BE2C (cell line): ENCODE data around the gene AP5Z1.
"Not testable (repeated sequence)": the region's sequence is repeated elsewhere in the genome, so short reads cannot be mapped to it uniquely, and the experiment has no call there.

Experiments used
- DNase-seq: peaks from one replicate; pipeline ENCODE4 v3.0.0-alpha.2; 2020
- H3K27me3 ChIP-seq: fragments of 250-450 bp; sonication (Bioruptor Pico); 2 replicates; pipeline ENCODE4 v1.5.1; 2020; ENCODE audit warnings: mild to moderate bottlenecking
- H3K36me3 ChIP-seq: fragments of 250-450 bp; sonication (Bioruptor Pico); 2 replicates; pipeline ENCODE4 v1.5.1; 2020; ENCODE audit warnings: mild to moderate bottlenecking
- H3K4me1 ChIP-seq: fragments of 250-450 bp; sonication (Bioruptor Pico); 2 replicates; pipeline ENCODE4 v1.5.1; 2020
- H3K4me3 ChIP-seq: 2 replicates; pipeline ENCODE4 v1.5.1; 2011; ENCODE audit warnings: low read depth, low read length
- H3K9me3 ChIP-seq: fragments of 250-450 bp; sonication (Bioruptor Pico); 2 replicates; pipeline ENCODE4 v1.5.1; 2020
- TF ChIP-seq, protein P1 (sequence below): IDR thresholded peaks from 2 replicates; pipeline ENCODE4 v1.5.1; 2012; ENCODE audit warnings: mild to moderate bottlenecking, low read depth, low read length

The AP5Z1 gene

DNA sequence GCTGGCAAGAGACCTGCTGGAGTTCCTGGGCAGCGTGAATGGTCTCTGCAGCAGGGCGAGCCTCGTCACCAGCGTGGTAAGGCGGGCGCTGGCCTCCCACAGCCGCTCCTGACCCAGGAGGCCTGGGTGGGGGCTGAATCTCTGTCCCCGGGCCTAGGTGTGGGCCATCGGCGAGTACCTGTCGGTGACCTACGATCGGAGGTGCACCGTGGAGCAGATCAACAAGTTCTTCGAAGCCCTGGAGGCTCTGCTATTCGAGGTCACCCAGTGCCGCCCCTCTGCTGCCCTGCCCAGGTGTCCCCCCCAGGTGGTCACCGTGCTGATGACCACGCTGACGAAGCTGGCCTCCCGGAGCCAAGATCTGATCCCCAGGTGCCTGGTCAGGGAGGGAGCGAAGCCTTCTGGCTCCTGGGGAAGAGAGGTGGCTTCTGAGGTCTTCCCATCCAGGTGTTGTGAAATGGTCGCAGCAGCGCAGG, 15.1 kb downstream of the AP5Z1 start:
- TF ChIP-seq, protein P1, sequence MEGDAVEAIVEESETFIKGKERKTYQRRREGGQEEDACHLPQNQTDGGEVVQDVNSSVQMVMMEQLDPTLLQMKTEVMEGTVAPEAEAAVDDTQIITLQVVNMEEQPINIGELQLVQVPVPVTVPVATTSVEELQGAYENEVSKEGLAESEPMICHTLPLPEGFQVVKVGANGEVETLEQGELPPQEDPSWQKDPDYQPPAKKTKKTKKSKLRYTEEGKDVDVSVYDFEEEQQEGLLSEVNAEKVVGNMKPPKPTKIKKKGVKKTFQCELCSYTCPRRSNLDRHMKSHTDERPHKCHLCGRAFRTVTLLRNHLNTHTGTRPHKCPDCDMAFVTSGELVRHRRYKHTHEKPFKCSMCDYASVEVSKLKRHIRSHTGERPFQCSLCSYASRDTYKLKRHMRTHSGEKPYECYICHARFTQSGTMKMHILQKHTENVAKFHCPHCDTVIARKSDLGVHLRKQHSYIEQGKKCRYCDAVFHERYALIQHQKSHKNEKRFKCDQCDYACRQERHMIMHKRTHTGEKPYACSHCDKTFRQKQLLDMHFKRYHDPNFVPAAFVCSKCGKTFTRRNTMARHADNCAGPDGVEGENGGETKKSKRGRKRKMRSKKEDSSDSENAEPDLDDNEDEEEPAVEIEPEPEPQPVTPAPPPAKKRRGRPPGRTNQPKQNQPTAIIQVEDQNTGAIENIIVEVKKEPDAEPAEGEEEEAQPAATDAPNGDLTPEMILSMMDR: no peak
- no peaks in the 10 kb centered on the region for H3K27me3 ChIP-seq
- DNase-seq: no peak
- H3K36me3 ChIP-seq: peaks cover 11% of the 10 kb centered on the region; the same call in 1 of the 2 replicates
- H3K4me3 ChIP-seq: no peak overlapping the region
- H3K9me3 ChIP-seq: no peaks in the 10 kb centered on the region
- H3K4me1 ChIP-seq: no peaks in the 10 kb centered on the region

DNA sequence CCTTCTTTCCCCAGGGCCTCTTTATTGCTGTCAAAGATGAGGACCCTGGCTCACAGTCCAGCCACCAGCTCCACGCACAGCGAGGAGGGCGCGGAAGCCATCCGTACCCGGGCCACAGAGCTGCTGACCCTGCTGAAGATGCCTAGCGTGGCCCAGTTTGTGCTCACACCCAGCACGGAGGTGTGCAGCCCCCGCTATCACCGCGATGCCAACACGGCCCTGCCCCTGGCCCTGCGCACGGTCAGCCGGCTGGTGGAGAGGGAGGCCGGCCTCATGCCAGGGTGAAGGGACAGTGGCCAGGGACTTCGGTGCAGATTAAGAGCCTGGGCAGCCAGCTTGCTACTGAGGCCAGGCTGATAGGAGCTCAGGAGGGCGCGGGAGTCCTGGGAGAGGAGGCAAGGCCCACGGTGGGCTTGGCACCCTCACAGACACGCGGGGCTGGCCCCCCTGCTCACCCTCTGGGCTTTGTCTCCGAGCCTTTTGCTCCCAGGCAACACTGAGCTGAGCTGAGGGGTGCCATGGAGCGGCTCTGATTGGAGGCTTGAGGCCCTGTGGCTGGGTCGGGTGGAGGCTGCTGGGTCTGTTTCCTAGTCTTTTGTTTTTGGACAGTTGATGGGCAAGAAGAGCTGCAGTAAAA, 15.8 kb downstream of the AP5Z1 start:
- Histone ChIP-seq H3K27me3 (no peaks in the 10 kb centered on the region), H3K36me3 (peaks cover 7% of the 10 kb centered on the region; the same call in 1 of the 2 replicates), H3K9me3 (no peaks in the 10 kb centered on the region), H3K4me3 (no peak overlapping the region), H3K4me1 (no peaks in the 10 kb centered on the region)
- TF ChIP-seq, protein P1: no peak
- DNase-seq: peak; percentile 8

DNA sequence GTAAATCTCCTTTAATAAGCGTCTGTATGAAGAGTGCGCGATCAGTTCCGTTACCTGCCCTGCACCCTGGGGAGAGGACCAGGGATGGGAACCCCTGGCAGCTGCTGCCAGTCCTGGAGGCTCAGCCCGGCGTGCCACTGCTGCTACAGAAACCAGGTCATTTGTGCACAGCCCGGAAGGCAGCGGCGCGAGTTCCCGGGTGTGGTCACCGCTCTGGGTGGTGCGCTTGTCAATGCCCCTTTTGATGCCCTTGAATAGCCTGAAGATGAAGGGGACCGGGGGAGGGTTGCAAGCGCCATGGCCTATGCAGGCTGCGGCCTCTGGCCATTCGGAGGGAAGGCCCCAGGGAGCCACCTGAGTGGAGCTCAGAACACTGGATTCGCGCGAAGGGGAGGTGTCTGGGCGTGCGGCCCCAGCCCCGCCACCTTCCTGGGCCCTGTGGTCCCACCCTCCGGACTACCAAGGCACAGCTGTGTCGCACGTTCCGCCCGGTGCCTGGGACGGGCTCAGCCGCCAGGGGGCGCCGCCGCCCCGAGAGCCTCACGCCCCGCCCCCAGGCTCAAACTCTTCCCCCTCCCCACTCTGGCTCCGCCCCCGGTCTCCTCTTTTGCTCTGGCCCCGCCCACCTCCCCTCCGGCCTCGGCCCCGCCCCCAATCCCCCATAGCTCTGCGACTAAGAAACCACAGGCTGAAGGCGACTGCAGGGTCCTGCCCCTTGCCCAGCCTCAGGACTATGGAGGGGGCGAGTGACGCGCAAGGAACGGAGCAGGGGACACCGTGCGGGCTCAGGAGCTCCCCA, 16.5 kb downstream of the AP5Z1 start:
- TF ChIP-seq, protein P1: peak; percentile 39
- Histone ChIP-seq H3K36me3 (peaks cover 6% of the 10 kb centered on the region; the same call in 1 of the 2 replicates), H3K4me1 (no peaks in the 10 kb centered on the region), H3K27me3 (no peaks in the 10 kb centered on the region), H3K4me3 (no peak overlapping the region), H3K9me3 (no peaks in the 10 kb centered on the region)
- DNase-seq: peak; percentile 69

DNA sequence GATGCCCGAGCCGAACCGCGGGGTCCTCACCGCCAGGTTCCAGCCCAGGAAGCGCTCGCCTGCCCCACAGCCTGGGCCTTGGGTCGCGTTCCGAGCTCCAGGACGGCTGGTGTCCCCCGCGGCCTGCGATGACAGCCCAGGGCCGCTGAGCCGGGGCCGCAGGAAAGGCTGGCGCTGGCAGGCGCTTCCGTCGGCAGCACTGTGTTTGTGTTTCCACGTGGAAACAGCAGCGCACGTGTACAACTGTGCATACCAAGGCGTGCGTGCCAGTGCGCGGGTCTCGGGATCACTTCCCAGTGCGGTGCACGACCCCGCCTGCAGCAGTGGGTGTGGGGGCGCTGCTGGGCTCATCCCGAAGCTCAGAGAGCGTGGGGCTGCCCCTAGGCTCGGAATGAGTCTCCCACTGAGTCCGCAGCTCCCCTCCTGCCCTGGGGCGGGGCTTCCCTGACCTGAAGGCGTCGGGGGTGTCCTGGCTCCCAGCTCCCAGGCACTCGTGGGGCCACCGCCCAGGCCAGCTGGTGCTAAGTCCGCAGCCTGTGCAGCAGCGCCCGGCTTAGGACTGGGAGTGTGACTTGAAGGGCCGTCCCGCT, 17.2 kb downstream of the AP5Z1 start:
- peak; percentile 11 for DNase-seq
- Histone ChIP-seq H3K27me3 (no peaks in the 10 kb centered on the region), H3K4me1 (no peaks in the 10 kb centered on the region), H3K9me3 (no peaks in the 10 kb centered on the region), H3K4me3 (no peak overlapping the region), H3K36me3 (peaks cover 6% of the 10 kb centered on the region; the same call in 1 of the 2 replicates)
- TF ChIP-seq, protein P1: no peak

DNA sequence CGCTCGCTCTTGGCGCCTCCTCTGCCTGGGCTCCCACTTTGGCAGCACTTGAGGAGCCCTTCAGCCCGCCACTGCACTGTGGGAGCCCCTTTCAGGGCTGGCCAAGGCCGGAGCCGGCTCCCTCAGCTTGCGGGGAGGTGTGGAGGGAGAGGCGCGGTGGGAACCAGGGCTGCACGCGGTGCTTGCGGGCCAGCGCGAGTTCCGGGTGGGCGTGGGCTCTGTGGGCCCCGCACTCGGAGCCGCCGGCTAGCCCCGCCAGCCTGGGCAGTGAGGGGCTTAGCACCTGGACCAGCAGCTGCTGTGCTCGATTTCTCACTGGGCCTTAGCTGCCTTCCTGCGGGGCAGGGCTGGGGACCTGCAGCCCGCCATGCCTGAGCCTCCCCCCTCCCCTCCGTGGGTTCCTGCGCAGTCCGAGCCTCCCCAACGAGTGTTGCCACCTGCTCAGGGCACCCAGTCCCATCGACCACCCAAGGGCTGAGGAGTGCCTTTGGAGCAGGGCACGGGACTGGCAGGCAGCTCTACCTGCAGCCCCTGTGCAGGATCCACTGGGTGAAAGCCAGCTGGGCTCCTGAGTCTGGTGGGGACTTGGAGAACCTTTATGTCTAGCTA, 18.1 kb downstream of the AP5Z1 start:
- H3K4me1 ChIP-seq, DNase-seq, H3K27me3 ChIP-seq, H3K4me3 ChIP-seq, H3K9me3 ChIP-seq, H3K36me3 ChIP-seq: not testable (repeated sequence)

DNA sequence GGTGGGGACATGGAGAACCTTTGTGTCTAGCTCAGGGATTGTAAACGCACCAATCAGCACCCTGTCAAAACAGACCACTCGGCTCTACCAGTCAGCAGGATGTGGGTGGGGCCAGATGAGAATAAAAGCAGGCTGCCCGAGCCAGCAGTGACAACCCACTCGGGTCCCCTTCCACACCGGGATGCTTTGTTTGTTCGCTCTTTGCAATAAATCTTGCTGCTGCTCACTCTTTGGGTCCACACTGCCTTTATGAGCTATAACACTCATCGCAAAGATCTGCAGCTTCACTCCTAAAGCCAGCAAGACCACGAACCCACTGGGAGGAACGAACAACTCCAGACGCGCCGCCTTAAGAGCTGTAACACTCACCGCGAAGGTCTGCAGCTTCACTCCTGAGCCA, 18.7 kb downstream of the AP5Z1 start:
- not testable (repeated sequence) for H3K4me3 ChIP-seq, H3K27me3 ChIP-seq, H3K9me3 ChIP-seq, H3K36me3 ChIP-seq, H3K4me1 ChIP-seq, DNase-seq
